Neutrophil (primary cell): ENCODE data around the gene MICAL3.

Source experiments
- H3K27ac ChIP-seq: fragments of 200-600 bp; sonication (generic); 2 replicates; pipeline ENCODE4 v1.5.1; 2016; ENCODE audit warnings: mild to moderate bottlenecking, moderate library complexity
- H3K27me3 ChIP-seq: fragments of 200-600 bp; sonication (generic); 2 replicates; pipeline ENCODE4 v1.6.0; 2016; ENCODE audit warnings: mild to moderate bottlenecking
- H3K36me3 ChIP-seq: fragments of 200-600 bp; sonication (generic); 2 replicates; pipeline ENCODE4 v1.5.1; 2017
- H3K4me1 ChIP-seq, 2 experiments: fragments of 200-600 bp in 1 of 2; sonication (generic) in 1 of 2; 1 replicate in 1 of 2; 2 replicates in 1 of 2; pipeline versions ENCODE4 v1.5.1 to v1.6.1; 2013 to 2016; ENCODE audit warnings: low read depth in 1 of 2, low read length in 1 of 2, mild to moderate bottlenecking in 1 of 2, moderate library complexity in 1 of 2; ENCODE audit not compliant: control insufficient read depth in 1 of 2, insufficient read depth in 1 of 2
- H3K4me3 ChIP-seq, 2 experiments: fragments of 200-600 bp in 1 of 2; sonication (generic) in 1 of 2; 1 replicate in 1 of 2; 2 replicates in 1 of 2; pipeline ENCODE4 v1.5.1; 2013 to 2016; ENCODE audit warnings: low read depth in 1 of 2, low read length in 1 of 2, mild to moderate bottlenecking in 1 of 2, moderate library complexity in 1 of 2
- H3K9me3 ChIP-seq: fragments of 200-600 bp; sonication (generic); 2 replicates; pipeline ENCODE4 v1.5.1; 2016
- CTCF ChIP-seq: fragments of 200-600 bp; sonication (generic); IDR thresholded peaks from 2 replicates; pipeline ENCODE4 v1.5.1; 2016; ENCODE audit warnings: antibody characterized with exemption

The MICAL3 gene

DNA sequence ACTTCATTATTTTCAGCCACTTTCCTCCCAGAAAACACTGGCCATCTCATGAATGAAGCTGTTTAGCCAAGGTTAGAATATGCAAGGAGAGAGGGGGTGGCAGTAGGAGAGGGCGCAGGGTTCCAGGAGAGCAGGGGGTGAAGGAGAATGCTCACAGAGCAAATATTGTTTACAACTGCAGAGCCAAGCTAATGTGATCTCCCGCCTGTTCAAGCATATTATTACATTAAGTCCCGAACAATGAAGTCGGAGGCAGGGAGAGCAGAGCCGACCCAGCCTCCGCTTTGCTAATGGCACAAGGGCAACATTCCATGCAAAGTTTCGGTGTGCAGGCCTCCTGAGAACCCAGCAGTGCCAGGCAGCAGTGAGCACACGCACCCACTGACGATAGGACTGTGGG lies 80.1 kb downstream of the MICAL3 start:
- Histone ChIP-seq H3K27me3 (no peaks in the 10 kb centered on the region), H3K36me3 (no peaks in the 10 kb centered on the region), H3K4me1 (no peaks in the 10 kb centered on the region), H3K27ac (no peak overlapping the region), H3K9me3 (no peaks in the 10 kb centered on the region), H3K4me3 (no peak overlapping the region)
- TF ChIP-seq CTCF, result no peak

GRCh38 chr22:17943533-17944249 lies 80.7 kb downstream of the MICAL3 start:
- H3K4me1 ChIP-seq, result no peaks in the 10 kb centered on the region
- H3K36me3 ChIP-seq, result no peaks in the 10 kb centered on the region
- TF ChIP-seq CTCF, result no peak
- no peaks in the 10 kb centered on the region for H3K27me3 ChIP-seq
- no peak overlapping the region for H3K27ac ChIP-seq
- H3K9me3 ChIP-seq, result no peaks in the 10 kb centered on the region
- H3K4me3 ChIP-seq, result no peak overlapping the region

- no peaks in the 10 kb centered on the region for H3K36me3 ChIP-seq
- H3K4me3 ChIP-seq, result no peak overlapping the region
- no peaks in the 10 kb centered on the region for H3K27me3 ChIP-seq
- H3K4me1 ChIP-seq, result no peaks in the 10 kb centered on the region
- no peak for TF ChIP-seq CTCF
- no peak overlapping the region for H3K27ac ChIP-seq
- no peaks in the 10 kb centered on the region for H3K9me3 ChIP-seq
Observed at GRCh38 chr22:17942721-17943120, 81.6 kb downstream of the MICAL3 start.

- no peak overlapping the region for H3K4me3 ChIP-seq
- no peaks in the 10 kb centered on the region for H3K36me3 ChIP-seq
- TF ChIP-seq CTCF, result no peak
- no peaks in the 10 kb centered on the region for H3K4me1 ChIP-seq
- H3K27me3 ChIP-seq, result no peaks in the 10 kb centered on the region
- H3K9me3 ChIP-seq, result no peaks in the 10 kb centered on the region
- H3K27ac ChIP-seq, result no peak overlapping the region
Observed at GRCh38 chr22:17941471-17942406, 82.6 kb downstream of the MICAL3 start.

DNA sequence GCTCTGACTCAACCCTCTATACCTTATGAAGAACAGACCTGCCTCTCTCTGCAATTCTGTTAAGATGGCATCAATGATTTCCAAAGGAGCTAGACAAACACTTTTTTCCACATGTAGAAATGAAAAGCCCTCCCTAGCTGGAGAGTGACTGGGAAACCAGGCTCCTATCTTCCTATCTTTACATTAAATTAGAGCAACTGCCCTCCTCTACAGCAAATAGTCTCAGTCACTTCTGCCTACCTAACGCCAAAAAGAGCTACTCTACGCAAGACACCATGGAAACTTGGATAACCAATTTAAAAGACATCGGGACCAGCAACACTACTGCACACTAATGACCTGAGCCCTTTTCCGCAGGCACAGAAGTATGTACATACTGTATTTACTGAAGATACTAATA lies 84.8 kb downstream of the MICAL3 start:
- H3K4me3 ChIP-seq, result no peak overlapping the region
- H3K4me1 ChIP-seq, result no peaks in the 10 kb centered on the region
- H3K36me3 ChIP-seq, result no peaks in the 10 kb centered on the region
- no peaks in the 10 kb centered on the region for H3K9me3 ChIP-seq
- no peak for TF ChIP-seq CTCF
- no peak overlapping the region for H3K27ac ChIP-seq
- no peaks in the 10 kb centered on the region for H3K27me3 ChIP-seq
